GM18870 (cell line): Measurements from ENCODE around the gene TIAM1.

Experiments
- ATAC-seq: cut with Tn5 transposase; IDR thresholded peaks from one replicate; pipeline ENCODE4 v1.9.1; 2021; ENCODE audit warnings: moderate library complexity; ENCODE audit not compliant: unreplicated experiment

The TIAM1 gene

GRCh38 chr21:31335957-31336738 is 7.9 kb downstream of the TIAM1 start:
- no peak for ATAC-seq

- no peak for ATAC-seq
These were observed 9.4 kb downstream of the TIAM1 start for GRCh38 chr21:31334648-31335121.

GRCh38 chr21:31332525-31332924 is 11.5 kb downstream of the TIAM1 start:
- ATAC-seq = no peak

GRCh38 chr21:31331231-31331630 is 12.8 kb downstream of the TIAM1 start:
- ATAC-seq = no peak

- no peak for ATAC-seq
These were observed 13.9 kb downstream of the TIAM1 start for GRCh38 chr21:31330144-31330483.

GRCh38 chr21:31329456-31330143 is 14.5 kb downstream of the TIAM1 start:
- no peak for ATAC-seq

GRCh38 chr21:31326522-31327242 is 17.4 kb downstream of the TIAM1 start:
- ATAC-seq = peak; percentile 97

GRCh38 chr21:31318971-31319370 is 25.1 kb downstream of the TIAM1 start:
- no peak for ATAC-seq

GRCh38 chr21:31317688-31318087 is 26.4 kb downstream of the TIAM1 start:
- no peak for ATAC-seq

GRCh38 chr21:31316488-31317169 is 27.4 kb downstream of the TIAM1 start:
- no peak for ATAC-seq

GRCh38 chr21:31316072-31316471 is 28.0 kb downstream of the TIAM1 start:
- ATAC-seq = no peak

- ATAC-seq = no peak
These were observed 33.3 kb downstream of the TIAM1 start for GRCh38 chr21:31310750-31311149.

GRCh38 chr21:31308584-31308983 is 35.5 kb downstream of the TIAM1 start:
- no peak for ATAC-seq

- ATAC-seq = no peak
These were observed 38.2 kb downstream of the TIAM1 start for GRCh38 chr21:31305888-31306287.

GRCh38 chr21:31299291-31300147 is 44.5 kb downstream of the TIAM1 start:
- ATAC-seq = peak; percentile 47

GRCh38 chr21:31298618-31299269 is 45.3 kb downstream of the TIAM1 start:
- no peak for ATAC-seq

GRCh38 chr21:31297806-31298205 is 46.3 kb downstream of the TIAM1 start:
- no peak for ATAC-seq

GRCh38 chr21:31295676-31296075 is 48.4 kb downstream of the TIAM1 start:
- ATAC-seq = no peak

- ATAC-seq = no peak
These were observed 49.4 kb downstream of the TIAM1 start for GRCh38 chr21:31294691-31295090.

GRCh38 chr21:31293986-31294385 is 50.1 kb downstream of the TIAM1 start:
- ATAC-seq = no peak
